GM12878 (cell line): ENCODE data around the gene VPS52. TPM values are rescaled to one million over a fixed set of nuclear protein-coding genes. Genes with fewer than 3 reads are reported as not detected.

Experiments used
- ATAC-seq: fragments of 200-7000 bp; cut with Tn5 transposase; 3 replicates; pipeline ENCODE4 v1.9.1; 2020; ENCODE audit warnings: mild to moderate bottlenecking, moderate library complexity
- BruUV-seq: library from RNA; stranded (reverse); fragments of 400-500 nt; replicated peaks from 2 replicates; lab custom pipeline; 2021; lab: Mats Ljungman, UMichigan
- CTCF ChIA-PET: fragments of 300-600 bp; sonication (Branson Sonifier 250); formaldehyde crosslinking; extraction: SDS; loops from one replicate; lab custom pipeline; 2021; ENCODE audit warnings: inconsistent platforms; lab: Yijun Ruan, JAX
- POLR2A ChIA-PET: fragments of 350-600 bp; formaldehyde crosslinking; extraction: SDS; loops from one replicate; lab custom pipeline; 2021; ENCODE audit warnings: inconsistent platforms; lab: Charles Lee
- RAD21 ChIA-PET: fragments of 300-600 bp; sonication (Branson Sonifier 250); formaldehyde crosslinking; loops from one replicate; lab custom pipeline; 2023; ENCODE audit warnings: antibody characterized with exemption; ENCODE audit not compliant: unreplicated experiment; lab: Charles Lee
- SMC1A ChIA-PET: fragments of 300-600 bp; sonication (Branson Sonifier 250); formaldehyde crosslinking; loops from one replicate; lab custom pipeline; 2023; ENCODE audit not compliant: unreplicated experiment, uncharacterized antibody; lab: Charles Lee
- DNase-seq: peaks from one replicate; pipeline ENCODE4 v3.0.0-alpha.2; 2011; ENCODE audit warnings: low read depth, low spot score
- FAIRE-seq: peaks from 3 replicates; lab custom pipeline; 2011; peaks lifted over from hg19 to GRCh38; lab: Jason Lieb, UNC
- H2AFZ ChIP-seq: 2 replicates; pipeline ENCODE4 v1.6.0; 2011; ENCODE audit warnings: low read depth, low read length, control low read depth; ENCODE audit not compliant: control insufficient read depth
- H3K27ac ChIP-seq: 2 replicates; pipeline ENCODE4 v1.5.1; 2011; ENCODE audit warnings: control low read depth; ENCODE audit not compliant: control insufficient read depth, insufficient read depth
- H3K27me3 ChIP-seq, 2 experiments: replicated peaks in 1 of 2; 2 replicates each; pipeline versions ENCODE4 v1.6.0 to v1.6.1; 2011; ENCODE audit warnings: low read length in 1 of 2; ENCODE audit not compliant: control insufficient read depth in 2 of 2, insufficient read depth in 2 of 2
- H3K36me3 ChIP-seq, 2 experiments: 2 replicates each; pipeline ENCODE4 v1.5.1; 2011; ENCODE audit warnings: low read length in 1 of 2; ENCODE audit not compliant: control insufficient read depth in 2 of 2, insufficient read depth in 2 of 2
- H3K4me1 ChIP-seq: 2 replicates; pipeline ENCODE4 v1.6.1; 2011; ENCODE audit warnings: mild to moderate bottlenecking, low read length, moderate library complexity, mixed read lengths; ENCODE audit not compliant: control insufficient read depth, insufficient read depth
- H3K4me2 ChIP-seq: 2 replicates; pipeline ENCODE4 v1.6.0; 2011; ENCODE audit warnings: control low read depth; ENCODE audit not compliant: control insufficient read depth, insufficient read depth
- H3K4me3 ChIP-seq: fragments of 200-600 bp; sonication (generic); 2 replicates; pipeline ENCODE4 v1.5.1; 2016
- H3K79me2 ChIP-seq: 2 replicates; pipeline ENCODE4 v1.6.0; 2011; ENCODE audit warnings: low read length; ENCODE audit not compliant: control insufficient read depth, insufficient read depth
- H3K9ac ChIP-seq: 2 replicates; pipeline ENCODE4 v1.8.0; 2011; ENCODE audit warnings: low read length, control low read depth, mixed read lengths; ENCODE audit not compliant: control insufficient read depth, insufficient read depth
- H3K9me3 ChIP-seq: replicated peaks from 3 replicates; pipeline ENCODE4 v1.5.1; 2011; ENCODE audit warnings: mild to moderate bottlenecking, low read length; ENCODE audit not compliant: control insufficient read depth, insufficient read depth
- H4K20me1 ChIP-seq: 2 replicates; pipeline ENCODE4 v1.6.0; 2011; ENCODE audit not compliant: control insufficient read depth, insufficient read depth
- BHLHE40 ChIP-seq, 2 experiments: fragments of 450-650 bp in 1 of 2; IDR thresholded peaks; 2 replicates each; pipeline ENCODE4 v1.6.1; 2011 to 2017; ENCODE audit warnings: low read depth in 2 of 2, borderline replicate concordance in 1 of 2, improper control_type of control experiment in 1 of 2, low read length in 1 of 2, mild to moderate bottlenecking in 1 of 2
- EGR1 ChIP-seq, 2 experiments: IDR thresholded peaks; 1 replicate in 1 of 2; 2 replicates in 1 of 2; pipeline ENCODE4 v1.6.1; 2011 to 2012; ENCODE audit warnings: low read depth in 2 of 2, low read length in 2 of 2, borderline replicate concordance in 1 of 2, mild to moderate bottlenecking in 1 of 2, moderate library complexity in 1 of 2
- HDGF ChIP-seq: fragments of 450-650 bp; IDR thresholded peaks from 2 replicates; pipeline ENCODE4 v1.6.1; 2016; ENCODE audit warnings: antibody characterized with exemption
- PAX8 ChIP-seq: fragments of 450-650 bp; IDR thresholded peaks from 2 replicates; pipeline ENCODE4 v1.6.1; 2017; ENCODE audit warnings: mild to moderate bottlenecking, moderate library complexity
- WGBS: methylation state at CpG from one replicate; pipeline ENCODE4 v1.1.6; 2016; ENCODE audit warnings: low lambda C conversion rate; ENCODE audit not compliant: insufficient replicate concordance, insufficient coverage; ENCODE audit errors: missing lambda C conversion rate; 5-methylcytosine and 5-hydroxymethylcytosine counted together
- in situ Hi-C: fragments of 300-500 bp; cut with MboI; formaldehyde crosslinking; loops from 9 replicates; pipeline ENCODE4 v1.14.3; 2018; ENCODE audit warnings: mixed read lengths
- intact Hi-C: fragments of 100-400 bp; cut with micrococcal nuclease; formaldehyde crosslinking; loops from one replicate; pipeline ENCODE4 v1.14.2; 2022; ENCODE audit not compliant: unreplicated experiment
- polyA plus RNA-seq, 11 experiments: library from polyadenylated mRNA; depleted of rRNA in 4 of 11; unstranded in 6 of 11; stranded (reverse) in 5 of 11; fragments of >200 nt; fragmentation: Nextera tagmentation in 4 of 11; fragmentation: Illumina TruSeq in 1 of 11; extraction: Ambion mirVana in 4 of 11; extraction: Trizol in 1 of 11; gene quantifications; 1 replicate in 1 of 11; 2 replicates in 10 of 11; pipeline versions ENCODE4 v1.2.1 to v1.2.3, GENCODE V29; 2011 to 2016; ENCODE audit warnings: inconsistent platforms in 2 of 11, missing spikeins in 2 of 11, low read depth in 1 of 11
- total RNA-seq, 4 experiments: library from RNA; depleted of rRNA in 3 of 4; stranded (reverse); fragments of >200 nt in 3 of 4; fragmentation: Illumina TruSeq in 1 of 4; extraction: Trizol in 1 of 4; gene quantifications; 2 replicates each; pipeline versions ENCODE4 v1.2.1 to v1.2.3, GENCODE V29; 2013 to 2021

Gene VPS52
- total and polyA plus RNA-seq, 10 of the 15 experiments (the other 5 are each of a cell fraction or from before 2014, with no cell fraction given) = 11.3 to 52.7 (median 36.7) TPM

DNA sequence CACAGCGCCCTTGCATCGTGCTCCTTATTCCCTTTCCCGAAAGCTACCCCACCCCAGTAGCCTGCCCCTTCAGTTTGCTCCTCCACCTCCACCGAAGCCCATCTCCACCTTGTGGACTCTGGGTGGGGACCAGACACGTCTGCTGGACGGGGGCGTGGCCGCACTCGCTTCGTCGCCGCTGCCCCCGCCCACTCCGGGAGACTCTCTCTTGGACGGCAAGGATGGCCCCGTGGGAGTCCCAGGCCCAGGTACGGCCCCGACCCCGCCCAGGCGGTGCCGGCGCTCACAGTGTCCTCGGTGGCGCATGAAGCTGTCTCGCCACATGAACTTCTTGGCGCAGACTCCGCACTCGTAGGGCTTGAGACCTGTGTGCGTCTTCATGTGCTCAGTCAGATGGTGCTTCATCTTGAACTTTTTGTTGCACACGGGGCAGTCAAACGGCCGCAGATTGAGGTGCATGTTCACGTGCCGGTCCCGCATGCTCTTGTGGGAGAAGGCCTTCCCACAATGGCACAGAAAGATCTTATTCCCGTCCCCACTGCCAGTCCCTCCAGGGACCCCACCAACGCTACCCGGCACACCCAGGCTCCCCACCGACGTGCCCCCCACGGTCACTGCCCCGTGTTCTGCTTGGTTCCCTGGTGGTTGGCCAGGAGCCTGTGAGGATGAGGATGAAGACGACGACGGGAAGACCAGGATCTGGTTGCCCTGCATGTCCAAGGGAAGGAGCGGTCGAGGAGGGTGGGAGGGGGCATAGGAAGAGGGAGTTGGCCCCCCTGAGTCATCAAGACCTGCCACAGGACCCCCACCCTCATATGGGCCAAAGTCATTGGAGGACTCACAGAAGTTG, 43.5 kb upstream of the VPS52 start:
- DNase-seq (no peak), ATAC-seq (peak; percentile 20), FAIRE-seq (no peak)
- TF ChIP-seq EGR1 (IDR thresholded peaks at IDR 0.05; ENCODE audit: borderline replicate concordance in 1 of 2, low read depth in 2 of 2, low read length in 2 of 2) = 0 out of 3 replicates have a peak, but pooled peaks of 1 of the 2 experiments have one; percentile 24
- TF ChIP-seq HDGF = 0 out of 2 replicates have a peak, but pooled peaks have one; percentile 17
- TF ChIP-seq PAX8 = no peak
- TF ChIP-seq BHLHE40 (IDR thresholded peaks at IDR 0.05; ENCODE audit: borderline replicate concordance in 1 of 2, low read depth in 2 of 2, low read length in 1 of 2) = peak; percentile 32 to 73; a peak in 2 of 4 replicates
- ChIA-PET SMC1A (interaction anchor here (1.0 to 1.2 kb wide), 2 partner anchors 8 to 76 kb away, joined by 3 to 4 read pairs; no protein-coding TSS in a partner anchor), RAD21 (no interaction called here), CTCF (interaction anchor here (0.5 to 0.8 kb wide), 2 partner anchors 22 to 29 kb away, joined by 3 read pairs; no protein-coding TSS in a partner anchor), POLR2A (no interaction called here)
- H3K9ac ChIP-seq = peak overlapping the region; percentile 24; the same call in 1 of the 2 replicates
- H3K4me1 ChIP-seq = peaks cover 25% of the 10 kb centered on the region
- 59% methylated on average over 45 of the region's 47 CpGs for WGBS
- H3K27me3 ChIP-seq = no peaks in the 10 kb centered on the region
- no peaks in the 10 kb centered on the region for H4K20me1 ChIP-seq
- peak overlapping the region; percentile 99 for H3K4me3 ChIP-seq
- in situ Hi-C loops = no loop called here
- peak overlapping the region; percentile 96 for H3K27ac ChIP-seq
- intact Hi-C loops = loop anchor here (1.0 to 5.0 kb wide), 3 partner anchors 16 to 102 kb away; partner anchors contain the start of genes B3GALT4 and CUTA
- H3K36me3 ChIP-seq = peaks cover 5 to 8% of the 10 kb centered on the region in 2 experiments; a peak in 3 of 4 replicates
- peak overlapping the region; percentile 34 for H2AFZ ChIP-seq
- BruUV-seq = no TSS peak
- H3K79me2 ChIP-seq = peaks cover 55% of the 10 kb centered on the region
- no peaks in the 10 kb centered on the region for H3K9me3 ChIP-seq
- peak overlapping the region; percentile 67 for H3K4me2 ChIP-seq
